ENCODE results near the gene GCSH. TPM values are rescaled to one million over a fixed set of nuclear protein-coding genes. Genes with fewer than 3 reads are reported as not detected.

GCSH gene
- polyA plus RNA-seq, 1 of the 3 experiments (the other 2 are of a cell fraction) = 20.7 TPM

- Histone ChIP-seq H3K4me2 (no peak overlapping the region), H3K79me2 (ENCODE audit: insufficient read depth) (no peaks in the 10 kb centered on the region), H3F3A (replicated peaks; ENCODE audit: insufficient read depth) (no peaks in the 10 kb centered on the region), H3K27me3 (ENCODE audit: insufficient read depth) (no peaks in the 10 kb centered on the region), H3K9me3 (no peaks in the 10 kb centered on the region), H4K20me1 (ENCODE audit: insufficient read depth) (no peaks in the 10 kb centered on the region), H2AFZ (ENCODE audit: low read depth) (no peak overlapping the region), H3K4me1 (ENCODE audit: control insufficient read depth in 1 of 2, insufficient read depth in 2 of 2, low read depth in 1 of 2, low read length in 1 of 2) (no peaks in the 10 kb centered on the region), H3K36me3 (replicated peaks in 1 of 2; ENCODE audit: control insufficient read depth in 1 of 2, insufficient read depth in 2 of 2, low read length in 1 of 2) (no peaks in the 10 kb centered on the region), H3K9me2 (no peaks in the 10 kb centered on the region), H3K9ac (no peak overlapping the region), H3K27ac (ENCODE audit: low read depth in 2 of 2, low read length in 1 of 2) (no peak overlapping the region), H3K4me3 (ENCODE audit: low read depth in 2 of 2, low read length in 1 of 2) (no peak overlapping the region)
- TF ChIP-seq TCF12 (IDR thresholded peaks at IDR 0.05) = no peak
- no peak for TF ChIP-seq FOSL2 (IDR thresholded peaks at IDR 0.05; ENCODE audit: borderline replicate concordance, low read depth)
- TF ChIP-seq, protein P1, sequence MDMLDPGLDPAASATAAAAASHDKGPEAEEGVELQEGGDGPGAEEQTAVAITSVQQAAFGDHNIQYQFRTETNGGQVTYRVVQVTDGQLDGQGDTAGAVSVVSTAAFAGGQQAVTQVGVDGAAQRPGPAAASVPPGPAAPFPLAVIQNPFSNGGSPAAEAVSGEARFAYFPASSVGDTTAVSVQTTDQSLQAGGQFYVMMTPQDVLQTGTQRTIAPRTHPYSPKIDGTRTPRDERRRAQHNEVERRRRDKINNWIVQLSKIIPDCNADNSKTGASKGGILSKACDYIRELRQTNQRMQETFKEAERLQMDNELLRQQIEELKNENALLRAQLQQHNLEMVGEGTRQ (IDR thresholded peaks at IDR 0.05; ENCODE audit: borderline replicate concordance, low read depth, low read length) = no peak
- TF ChIP-seq EP300 (IDR thresholded peaks at IDR 0.05; ENCODE audit: borderline replicate concordance in 1 of 2, low read depth in 1 of 2, low read length in 1 of 2) = no peak
- TF ChIP-seq FOXM1 (IDR thresholded peaks at IDR 0.05; ENCODE audit: low read depth) = no peak
- no peak for TF ChIP-seq RFX5 (IDR thresholded peaks at IDR 0.05; ENCODE audit: low read length)
- TF ChIP-seq IRF3 (IDR thresholded peaks at IDR 0.05; ENCODE audit: low read depth, low read length) = no peak
- ChIA-PET POLR2A (no interaction called here), CTCF (no interaction called here)
- 58% methylated on average over 12 of the region's 12 CpGs for WGBS (ENCODE audit: low lambda C conversion rate)
- no peak for DNase-seq
Observed at GRCh38 chr16:81136390-81137335, 40.5 kb upstream of the GCSH start.

- Histone ChIP-seq H3K9me3 (no peaks in the 10 kb centered on the region), H2AFZ (ENCODE audit: low read depth) (no peak overlapping the region), H3K27ac (ENCODE audit: low read depth in 2 of 2, low read length in 1 of 2) (no peak overlapping the region), H4K20me1 (ENCODE audit: insufficient read depth) (no peaks in the 10 kb centered on the region), H3F3A (replicated peaks; ENCODE audit: insufficient read depth) (no peaks in the 10 kb centered on the region), H3K79me2 (ENCODE audit: insufficient read depth) (no peaks in the 10 kb centered on the region), H3K4me3 (ENCODE audit: low read depth in 2 of 2, low read length in 1 of 2) (no peak overlapping the region), H3K27me3 (ENCODE audit: insufficient read depth) (no peaks in the 10 kb centered on the region), H3K36me3 (replicated peaks in 1 of 2; ENCODE audit: control insufficient read depth in 1 of 2, insufficient read depth in 2 of 2, low read length in 1 of 2) (no peaks in the 10 kb centered on the region), H3K9me2 (no peaks in the 10 kb centered on the region), H3K4me2 (no peak overlapping the region), H3K9ac (no peak overlapping the region), H3K4me1 (ENCODE audit: control insufficient read depth in 1 of 2, insufficient read depth in 2 of 2, low read depth in 1 of 2, low read length in 1 of 2) (no peaks in the 10 kb centered on the region)
- ChIA-PET CTCF (no interaction called here), POLR2A (no interaction called here)
- TF ChIP-seq GATA2 (CRISPR knock-in tag; IDR thresholded peaks at IDR 0.05) = no peak
- no peak for TF ChIP-seq SIN3A (IDR thresholded peaks at IDR 0.05; ENCODE audit: borderline replicate concordance, low read depth, low read length)
- no peak for TF ChIP-seq JUND (IDR thresholded peaks at IDR 0.05)
- TF ChIP-seq NRF1 (IDR thresholded peaks at IDR 0.05; ENCODE audit: low read depth, low read length) = no peak
- TF ChIP-seq, protein P2, sequence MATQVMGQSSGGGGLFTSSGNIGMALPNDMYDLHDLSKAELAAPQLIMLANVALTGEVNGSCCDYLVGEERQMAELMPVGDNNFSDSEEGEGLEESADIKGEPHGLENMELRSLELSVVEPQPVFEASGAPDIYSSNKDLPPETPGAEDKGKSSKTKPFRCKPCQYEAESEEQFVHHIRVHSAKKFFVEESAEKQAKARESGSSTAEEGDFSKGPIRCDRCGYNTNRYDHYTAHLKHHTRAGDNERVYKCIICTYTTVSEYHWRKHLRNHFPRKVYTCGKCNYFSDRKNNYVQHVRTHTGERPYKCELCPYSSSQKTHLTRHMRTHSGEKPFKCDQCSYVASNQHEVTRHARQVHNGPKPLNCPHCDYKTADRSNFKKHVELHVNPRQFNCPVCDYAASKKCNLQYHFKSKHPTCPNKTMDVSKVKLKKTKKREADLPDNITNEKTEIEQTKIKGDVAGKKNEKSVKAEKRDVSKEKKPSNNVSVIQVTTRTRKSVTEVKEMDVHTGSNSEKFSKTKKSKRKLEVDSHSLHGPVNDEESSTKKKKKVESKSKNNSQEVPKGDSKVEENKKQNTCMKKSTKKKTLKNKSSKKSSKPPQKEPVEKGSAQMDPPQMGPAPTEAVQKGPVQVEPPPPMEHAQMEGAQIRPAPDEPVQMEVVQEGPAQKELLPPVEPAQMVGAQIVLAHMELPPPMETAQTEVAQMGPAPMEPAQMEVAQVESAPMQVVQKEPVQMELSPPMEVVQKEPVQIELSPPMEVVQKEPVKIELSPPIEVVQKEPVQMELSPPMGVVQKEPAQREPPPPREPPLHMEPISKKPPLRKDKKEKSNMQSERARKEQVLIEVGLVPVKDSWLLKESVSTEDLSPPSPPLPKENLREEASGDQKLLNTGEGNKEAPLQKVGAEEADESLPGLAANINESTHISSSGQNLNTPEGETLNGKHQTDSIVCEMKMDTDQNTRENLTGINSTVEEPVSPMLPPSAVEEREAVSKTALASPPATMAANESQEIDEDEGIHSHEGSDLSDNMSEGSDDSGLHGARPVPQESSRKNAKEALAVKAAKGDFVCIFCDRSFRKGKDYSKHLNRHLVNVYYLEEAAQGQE (IDR thresholded peaks at IDR 0.05; ENCODE audit: low read depth, low read length) = no peak
- no peak for TF ChIP-seq IRF3 (IDR thresholded peaks at IDR 0.05; ENCODE audit: low read depth, low read length)
- TF ChIP-seq SMC3 (IDR thresholded peaks at IDR 0.05; ENCODE audit: low read depth, low read length) = no peak
- no peak for TF ChIP-seq ELF1 (IDR thresholded peaks at IDR 0.05)
- WGBS (ENCODE audit: low lambda C conversion rate) = 55% methylated on average over 5 of the region's 6 CpGs
- DNase-seq = no peak
Observed at GRCh38 chr16:81130126-81130525, 33.9 kb upstream of the GCSH start.

All from SK-N-SH (cell line).